GM18499 (cell line): ENCODE data around the gene FCN2.
"Not testable (repeated sequence)": the region's sequence is repeated elsewhere in the genome, so short reads cannot be mapped to it uniquely, and the experiment has no call there.

Experiments
- ATAC-seq: cut with Tn5 transposase; IDR thresholded peaks from one replicate; pipeline ENCODE4 v1.9.1; 2021; ENCODE audit warnings: moderate number of reproducible peaks; ENCODE audit not compliant: insufficient read depth, unreplicated experiment

FCN2 gene

GRCh38 chr9:134846699-134847098, 33.9 kb upstream of the FCN2 start:
- ATAC-seq, result no peak

- no peak for ATAC-seq
These were observed 33.5 kb upstream of the FCN2 start for GRCh38 chr9:134847138-134847537.

DNA sequence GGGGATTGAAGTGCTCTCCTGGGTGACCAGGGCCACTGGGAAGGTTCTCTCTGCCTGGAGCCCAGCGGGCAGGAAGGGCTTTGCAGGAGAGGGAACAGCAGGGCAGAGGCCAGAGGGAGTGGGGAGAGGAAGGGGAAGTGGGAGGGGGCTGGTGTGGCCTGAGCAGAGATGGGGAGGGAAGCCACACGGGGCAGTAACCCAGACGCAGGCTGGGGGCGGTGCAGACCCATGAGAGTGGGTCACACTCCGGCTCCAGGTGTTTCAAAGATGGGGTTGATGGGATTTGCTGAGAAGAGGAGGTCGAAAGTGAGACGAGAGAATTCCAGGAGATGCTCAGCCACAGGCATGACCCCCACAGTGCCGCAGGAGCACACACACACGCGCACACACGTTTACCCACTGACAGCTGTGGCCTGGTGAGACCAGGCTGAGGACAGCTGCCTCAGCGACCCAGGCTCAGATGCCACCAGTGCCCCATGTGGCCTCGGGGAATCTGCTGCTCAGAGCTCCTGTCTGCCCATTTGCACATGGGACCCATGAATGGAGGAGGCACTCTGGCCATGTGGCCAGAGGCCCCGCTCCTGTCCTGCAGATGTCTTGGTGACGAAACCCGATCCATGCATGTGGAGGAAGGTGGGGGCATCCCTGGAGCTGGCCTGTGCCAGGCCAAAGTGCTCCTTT, 32.7 kb upstream of the FCN2 start:
- ATAC-seq, result no peak

DNA sequence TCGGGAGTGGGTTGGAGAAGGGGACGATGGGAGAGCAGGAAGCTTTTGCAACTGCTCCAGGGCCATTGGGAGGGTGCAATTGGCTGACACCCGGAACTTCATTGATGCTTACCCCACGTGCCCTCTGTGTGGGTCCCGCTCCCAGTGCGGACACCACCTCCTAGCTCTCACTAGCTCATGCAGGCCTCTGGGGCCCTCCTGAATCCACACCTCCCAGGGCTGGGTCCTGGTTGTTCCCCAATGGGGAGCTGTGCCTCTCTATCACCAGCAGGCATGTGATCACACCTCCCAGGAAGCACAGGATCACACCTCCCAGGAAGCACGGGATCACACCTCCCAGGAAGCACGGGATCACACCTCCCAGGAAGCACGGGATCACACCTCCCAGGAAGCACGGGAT, 32.1 kb upstream of the FCN2 start:
- no peak for ATAC-seq

DNA sequence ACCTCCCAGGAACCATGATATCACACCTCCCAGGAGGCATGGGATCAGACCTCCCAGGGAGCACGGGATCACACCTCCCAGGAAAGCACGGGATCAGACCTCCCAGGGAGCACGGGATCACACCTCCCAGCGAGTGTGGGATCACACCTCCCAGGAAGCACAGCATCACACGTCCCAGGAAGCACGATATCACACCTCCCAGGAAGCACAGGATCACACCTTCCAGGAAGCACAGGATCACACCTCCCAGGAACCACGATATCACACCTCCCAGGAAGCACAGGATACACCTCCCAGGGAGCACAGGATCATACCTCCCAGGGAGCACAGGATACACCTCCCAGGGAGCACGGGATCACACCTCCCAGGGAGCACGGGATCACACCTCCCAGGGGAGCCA, 30.0 kb upstream of the FCN2 start:
- ATAC-seq, result no peak

DNA sequence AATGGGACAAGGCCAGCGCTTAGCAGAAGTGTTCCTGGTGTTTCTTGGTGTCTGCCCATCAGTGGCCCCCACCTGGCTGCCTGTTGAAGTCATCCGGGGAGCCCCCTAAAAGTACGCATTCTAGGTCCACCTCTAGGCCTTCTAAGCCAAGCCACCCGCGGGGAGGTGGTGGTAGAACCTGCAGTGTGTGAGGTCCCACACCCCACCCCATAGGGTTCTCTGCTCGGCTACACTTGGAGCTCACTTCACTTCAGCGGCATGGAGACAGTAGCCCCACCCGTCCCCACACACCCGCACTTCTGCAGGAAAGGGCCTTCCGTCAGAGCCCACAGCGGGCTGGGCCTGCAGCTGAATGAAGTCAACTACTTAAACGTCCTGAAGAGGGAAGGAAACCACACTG, 29.6 kb upstream of the FCN2 start:
- no peak for ATAC-seq

GRCh38 chr9:134852906-134853654, 27.5 kb upstream of the FCN2 start:
- no peak for ATAC-seq

GRCh38 chr9:134853893-134854292, 26.7 kb upstream of the FCN2 start:
- no peak for ATAC-seq

- no peak for ATAC-seq
These were observed 26.0 kb upstream of the FCN2 start for GRCh38 chr9:134854541-134854981.

GRCh38 chr9:134855231-134855899, 25.2 kb upstream of the FCN2 start:
- no peak for ATAC-seq

DNA sequence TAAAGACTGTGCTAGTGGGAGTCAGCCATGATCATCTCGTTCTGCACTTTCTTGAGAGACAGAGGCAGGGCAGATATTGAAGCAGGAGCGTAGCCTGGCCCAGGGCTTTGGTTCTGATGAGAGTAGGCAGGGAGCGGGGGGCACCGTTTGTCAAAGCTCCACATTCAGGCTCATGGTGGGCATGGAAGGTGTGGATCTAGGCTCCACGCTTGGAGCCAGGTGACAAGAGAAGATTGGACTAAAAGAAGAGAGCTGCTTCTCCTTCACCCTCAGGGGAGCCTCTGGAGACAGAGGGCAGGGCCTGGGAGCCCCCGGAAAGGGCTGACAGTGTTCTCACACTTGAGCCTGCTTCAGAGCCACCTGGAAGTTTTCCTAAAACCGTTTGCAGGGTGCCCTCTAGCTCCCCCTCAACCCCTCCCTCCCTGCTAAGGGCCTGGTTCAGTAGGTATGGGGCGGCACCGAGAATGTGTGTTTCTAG, 24.7 kb upstream of the FCN2 start:
- no peak for ATAC-seq

DNA sequence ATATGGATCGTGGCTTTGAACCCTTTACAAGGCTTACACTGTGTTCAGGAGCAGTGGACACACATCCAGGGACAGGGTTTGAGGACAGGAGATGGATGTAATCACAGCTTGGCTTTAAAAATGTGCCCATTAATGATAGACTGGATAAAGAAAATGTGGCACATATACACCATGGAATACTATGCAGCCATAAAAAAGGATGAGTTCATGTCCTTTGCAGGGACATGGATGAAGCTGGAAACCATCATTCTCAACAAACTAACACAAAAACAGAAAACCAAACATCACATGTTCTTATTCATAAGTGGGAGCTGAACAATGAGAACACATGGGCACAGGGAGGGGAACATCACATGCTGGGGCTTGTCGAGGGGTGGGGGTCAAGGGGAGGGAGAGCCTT, 23.2 kb upstream of the FCN2 start:
- not testable (repeated sequence) for ATAC-seq

- ATAC-seq, result peak; percentile 58
These were observed 22.4 kb upstream of the FCN2 start for GRCh38 chr9:134858051-134858841.

- ATAC-seq, result no peak
These were observed 20.1 kb upstream of the FCN2 start for GRCh38 chr9:134860510-134860909.

DNA sequence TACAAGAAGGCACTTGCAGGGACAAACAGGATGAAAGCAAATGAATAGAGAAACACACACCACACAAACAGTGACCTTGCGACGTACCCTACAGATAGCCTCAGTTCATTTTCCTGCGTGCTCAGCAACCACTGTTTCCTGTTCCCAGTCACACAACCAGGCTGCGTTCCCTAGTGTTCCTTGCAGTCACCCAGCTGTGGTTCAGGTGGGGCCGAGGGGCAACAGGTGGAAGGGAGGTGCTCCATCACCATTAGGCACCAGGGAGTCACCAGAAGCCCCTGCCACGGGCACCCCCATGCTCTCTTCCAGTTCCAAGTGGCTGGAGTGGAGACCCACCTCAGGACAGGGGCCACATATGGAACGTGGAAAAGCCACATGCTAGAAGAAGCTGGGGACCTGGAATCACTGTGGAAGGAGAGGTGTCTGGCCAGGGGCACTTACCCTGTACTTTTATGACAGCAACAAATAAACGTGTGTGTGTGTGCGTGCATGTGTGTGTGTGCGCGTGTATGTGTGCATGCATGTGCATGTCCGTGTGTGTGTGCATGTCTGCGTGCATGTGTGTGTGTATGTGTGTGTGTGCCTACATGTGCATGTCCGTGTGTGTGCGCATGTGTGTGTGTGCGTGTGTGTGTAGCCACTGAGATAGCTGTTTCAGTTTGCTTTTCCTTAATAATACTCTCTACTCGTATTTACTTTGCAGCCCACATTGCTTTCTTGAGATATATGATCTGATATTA, 18.8 kb upstream of the FCN2 start:
- ATAC-seq, result no peak

DNA sequence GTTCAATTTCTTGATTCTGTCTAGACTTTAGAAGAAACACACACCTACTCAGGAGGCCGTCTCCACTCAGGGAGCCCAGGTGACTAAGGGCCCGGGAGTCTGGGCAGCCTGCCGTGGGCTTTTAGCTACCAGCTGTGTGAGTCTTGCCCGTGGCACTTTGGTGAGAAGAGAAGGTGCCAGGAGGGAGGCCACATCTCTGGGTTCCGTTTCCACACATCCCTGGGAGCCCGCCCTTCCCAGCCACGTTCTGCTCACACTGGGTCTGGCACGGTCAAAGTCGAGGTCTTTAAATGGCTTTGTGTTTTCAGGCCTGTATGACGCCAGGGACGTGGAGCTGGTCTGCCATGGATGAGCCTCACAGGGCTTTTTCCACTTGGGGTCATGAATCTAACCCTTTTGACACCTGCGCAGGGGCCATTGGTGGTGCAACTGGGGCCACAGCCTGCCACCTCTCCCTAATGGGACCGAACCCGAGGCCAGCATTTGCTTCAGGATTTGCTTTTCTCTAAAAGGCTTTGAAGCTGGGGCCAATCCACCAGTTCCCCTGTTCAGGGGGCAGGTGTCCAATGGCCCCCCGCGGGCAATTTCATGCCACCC, 17.2 kb upstream of the FCN2 start:
- no peak for ATAC-seq

GRCh38 chr9:134863941-134864820, 16.4 kb upstream of the FCN2 start:
- no peak for ATAC-seq

GRCh38 chr9:134864821-134865190, 15.8 kb upstream of the FCN2 start:
- no peak for ATAC-seq
